ENCODE measurements around the gene THBS2. TPM values are rescaled to one million over a fixed set of nuclear protein-coding genes. Genes with fewer than 3 reads are reported as not detected.

THBS2 gene
- total and polyA plus RNA-seq, 2 donors (not counting 1 experiment from before 2014, with no cell fraction given), result 86.5 to 269 TPM

GRCh38 chr6:169221264-169221663 lies 32.4 kb downstream of the THBS2 start:
- TF ChIP-seq CTCF (conservative IDR thresholded peaks at IDR 0.05 in 1 of 2, IDR thresholded peaks at IDR 0.05 in 1 of 2; ENCODE audit: low read depth in 1 of 2, low read length in 2 of 2) (no peak), EZH2 (IDR thresholded peaks at IDR 0.05; ENCODE audit: low read length, missing control alignments) (no peak)
- Histone ChIP-seq H3K4me1 (ENCODE audit: control insufficient read depth, extremely low read depth, insufficient read depth, low read length) (peaks cover 2% of the 10 kb centered on the region), H4K20me1 (ENCODE audit: control insufficient read depth, extremely low read depth, insufficient read depth, low read length) (no peaks in the 10 kb centered on the region), H3K9me3 (ENCODE audit: control insufficient read depth, insufficient read depth, low read depth, low read length) (no peaks in the 10 kb centered on the region), H3K36me3 (ENCODE audit: control insufficient read depth, insufficient read depth, low read length) (peaks cover 22% of the 10 kb centered on the region), H2AFZ (ENCODE audit: low read length) (no peak overlapping the region), H3K27ac (ENCODE audit: insufficient read depth, low read length) (no peak overlapping the region), H3K9ac (ENCODE audit: insufficient read depth, low read length) (no peak overlapping the region), H3K79me2 (ENCODE audit: control insufficient read depth, insufficient read depth, low read length) (no peaks in the 10 kb centered on the region), H3K4me2 (ENCODE audit: extremely low read depth, insufficient read depth, low read length) (no peak overlapping the region), H3K4me3 (replicated peaks in 1 of 4; ENCODE audit: control extremely low read depth in 1 of 4, insufficient read depth in 1 of 4, low read depth in 3 of 4, low read length in 4 of 4) (no peak overlapping the region), H3K27me3 (ENCODE audit: control insufficient read depth, insufficient read depth, low read length) (no peaks in the 10 kb centered on the region)
- DNase-seq (ENCODE audit: low read depth in 2 of 2), result no peak

GRCh38 chr6:169220068-169220964 lies 33.3 kb downstream of the THBS2 start:
- Histone ChIP-seq H3K79me2 (ENCODE audit: control insufficient read depth, insufficient read depth, low read length) (no peaks in the 10 kb centered on the region), H3K36me3 (ENCODE audit: control insufficient read depth, insufficient read depth, low read length) (peaks cover 18% of the 10 kb centered on the region), H3K4me2 (ENCODE audit: extremely low read depth, insufficient read depth, low read length) (no peak overlapping the region), H3K27me3 (ENCODE audit: control insufficient read depth, insufficient read depth, low read length) (no peaks in the 10 kb centered on the region), H3K4me3 (replicated peaks in 1 of 4; ENCODE audit: control extremely low read depth in 1 of 4, insufficient read depth in 1 of 4, low read depth in 3 of 4, low read length in 4 of 4) (no peak overlapping the region), H3K4me1 (ENCODE audit: control insufficient read depth, extremely low read depth, insufficient read depth, low read length) (peaks cover 4% of the 10 kb centered on the region), H4K20me1 (ENCODE audit: control insufficient read depth, extremely low read depth, insufficient read depth, low read length) (no peaks in the 10 kb centered on the region), H2AFZ (ENCODE audit: low read length) (no peak overlapping the region), H3K27ac (ENCODE audit: insufficient read depth, low read length) (no peak overlapping the region), H3K9me3 (ENCODE audit: control insufficient read depth, insufficient read depth, low read depth, low read length) (no peaks in the 10 kb centered on the region), H3K9ac (ENCODE audit: insufficient read depth, low read length) (no peak overlapping the region)
- TF ChIP-seq CTCF (conservative IDR thresholded peaks at IDR 0.05 in 1 of 2, IDR thresholded peaks at IDR 0.05 in 1 of 2; ENCODE audit: low read depth in 1 of 2, low read length in 2 of 2) (no peak), EZH2 (IDR thresholded peaks at IDR 0.05; ENCODE audit: low read length, missing control alignments) (no peak)
- DNase-seq (ENCODE audit: low read depth in 2 of 2), result no peak

- Histone ChIP-seq H3K9me3 (ENCODE audit: control insufficient read depth, insufficient read depth, low read depth, low read length) (no peaks in the 10 kb centered on the region), H2AFZ (ENCODE audit: low read length) (no peak overlapping the region), H3K4me3 (replicated peaks in 1 of 4; ENCODE audit: control extremely low read depth in 1 of 4, insufficient read depth in 1 of 4, low read depth in 3 of 4, low read length in 4 of 4) (no peak overlapping the region), H4K20me1 (ENCODE audit: control insufficient read depth, extremely low read depth, insufficient read depth, low read length) (no peaks in the 10 kb centered on the region), H3K27me3 (ENCODE audit: control insufficient read depth, insufficient read depth, low read length) (no peaks in the 10 kb centered on the region), H3K27ac (ENCODE audit: insufficient read depth, low read length) (no peak overlapping the region), H3K4me2 (ENCODE audit: extremely low read depth, insufficient read depth, low read length) (no peak overlapping the region), H3K4me1 (ENCODE audit: control insufficient read depth, extremely low read depth, insufficient read depth, low read length) (peaks cover 14% of the 10 kb centered on the region), H3K79me2 (ENCODE audit: control insufficient read depth, insufficient read depth, low read length) (no peaks in the 10 kb centered on the region), H3K9ac (ENCODE audit: insufficient read depth, low read length) (no peak overlapping the region), H3K36me3 (ENCODE audit: control insufficient read depth, insufficient read depth, low read length) (peaks cover 14% of the 10 kb centered on the region)
- DNase-seq (ENCODE audit: low read depth in 2 of 2), result no peak
- no peak for TF ChIP-seq EZH2 (IDR thresholded peaks at IDR 0.05; ENCODE audit: low read length, missing control alignments)
- no peak for TF ChIP-seq CTCF (conservative IDR thresholded peaks at IDR 0.05 in 1 of 2, IDR thresholded peaks at IDR 0.05 in 1 of 2; ENCODE audit: low read depth in 1 of 2, low read length in 2 of 2)
These were observed 35.7 kb downstream of the THBS2 start for GRCh38 chr6:169217972-169218371.

Measured in fibroblast of lung (primary cell).